ENCODE data around the gene CHRNB4.
"Not testable (repeated sequence)": the region's sequence is repeated elsewhere in the genome, so short reads cannot be mapped to it uniquely, and the experiment has no call there.

The CHRNB4 gene

GRCh38 chr15:78614021-78614420 lies 27.0 kb downstream of the CHRNB4 start:
- no peak for DNase-seq

- DNase-seq, result not testable (repeated sequence)
These were observed 31.5 kb downstream of the CHRNB4 start for GRCh38 chr15:78609551-78609950.

GRCh38 chr15:78605680-78606079 lies 35.3 kb downstream of the CHRNB4 start:
- no peak for DNase-seq

- no peak for DNase-seq
These were observed 35.8 kb downstream of the CHRNB4 start for GRCh38 chr15:78605201-78605600.

- DNase-seq, result no peak
These were observed 36.6 kb downstream of the CHRNB4 start for GRCh38 chr15:78604420-78604819.

- no peak for DNase-seq
These were observed 37.5 kb downstream of the CHRNB4 start for GRCh38 chr15:78603467-78603866.

GRCh38 chr15:78599189-78599588 lies 41.8 kb downstream of the CHRNB4 start:
- no peak for DNase-seq

GRCh38 chr15:78598348-78598747 lies 42.7 kb downstream of the CHRNB4 start:
- DNase-seq, result no peak

GRCh38 chr15:78597583-78597982 lies 43.4 kb downstream of the CHRNB4 start:
- no peak for DNase-seq

- no peak for DNase-seq
These were observed 66.1 kb downstream of the CHRNB4 start for GRCh38 chr15:78574944-78575343.

All from NCI-H1436 treated with DMSO at 0.1 percent for 48 hours (cell line).